Astrocyte of the cerebellum (primary cell): ENCODE measurements around the gene OXCT2.
"Not testable (repeated sequence)": the region's sequence is repeated elsewhere in the genome, so short reads cannot be mapped to it uniquely, and the experiment has no call there.

ENCODE experiments used
- DNase-seq: peaks from one replicate; pipeline ENCODE4 v3.0.0-alpha.2; 2011; ENCODE audit warnings: low read depth
- H3K4me3 ChIP-seq: 2 replicates; pipeline ENCODE4 v1.5.1; 2011; ENCODE audit warnings: mild to moderate bottlenecking, low read depth, low read length, moderate library complexity
- in situ Hi-C: cut with HindIII; loops from 2 replicates; pipeline ENCODE4 v1.10.0; 2017; ENCODE audit warnings: low sequenced_read_pairs
- TF ChIP-seq, protein P1 (sequence below): IDR thresholded peaks from 2 replicates; pipeline ENCODE4 v1.5.1; 2012; ENCODE audit warnings: low read length, low read depth, moderate library complexity, mild to moderate bottlenecking; ENCODE audit errors: missing control alignments

Gene OXCT2

DNA sequence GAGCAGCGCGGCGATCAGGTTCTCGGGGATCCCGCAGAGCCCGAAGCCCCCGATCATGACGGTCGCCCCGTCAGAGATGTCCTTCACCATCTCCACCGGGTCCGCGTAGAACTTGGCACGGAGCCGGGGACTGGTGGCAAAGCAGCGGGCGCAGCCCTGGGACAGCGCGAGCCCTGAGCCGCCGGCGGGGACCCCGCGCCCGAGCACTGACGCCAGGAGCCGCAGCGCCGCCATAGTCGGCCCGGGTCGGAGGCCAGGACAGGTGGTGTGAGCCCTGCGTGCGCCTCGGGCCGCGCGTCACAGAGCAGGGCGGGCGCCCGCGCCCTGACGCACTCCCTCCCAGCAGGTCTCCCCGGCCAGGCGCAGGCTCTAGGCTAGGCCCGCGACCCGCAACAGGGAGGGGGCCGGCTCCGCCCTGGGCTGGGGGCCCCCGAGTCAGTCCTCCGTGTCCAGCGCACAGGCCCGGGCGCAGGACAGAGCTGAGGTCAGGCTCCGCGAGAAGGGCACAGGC is at the start of gene OXCT2:
TSS of gene OXCT2 (minus strand) at position 327 of the 511 bp plus-strand sequence. CDS start at position 234, 93 bp downstream.
- DNase-seq, H3K4me3 ChIP-seq, in situ Hi-C loops: not testable (repeated sequence)

- in situ Hi-C loops = no loop called here
Observed at GRCh38 chr1:39819091-39819812, 48.1 kb upstream of the OXCT2 start.

DNA sequence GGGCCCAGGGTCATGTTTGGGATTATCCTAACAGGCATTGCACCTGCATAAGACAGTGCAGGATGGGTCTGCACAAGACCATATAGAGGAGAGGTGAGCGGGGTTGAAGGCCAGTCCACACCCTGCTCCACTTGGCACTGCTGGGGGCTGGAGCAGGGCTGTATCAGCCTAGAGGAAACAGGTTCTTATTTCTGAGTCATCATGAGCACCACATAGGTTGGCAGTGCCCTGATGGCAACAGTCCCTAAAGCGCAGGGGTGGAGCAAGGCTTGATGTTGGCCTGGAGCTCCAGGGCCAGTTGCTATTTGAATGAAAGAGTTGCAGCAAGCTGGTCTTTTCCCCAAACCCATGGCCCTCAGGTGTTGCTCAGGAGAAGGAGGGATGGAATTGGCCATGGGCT is 47.3 kb upstream of the OXCT2 start:
- TF ChIP-seq, protein P1, sequence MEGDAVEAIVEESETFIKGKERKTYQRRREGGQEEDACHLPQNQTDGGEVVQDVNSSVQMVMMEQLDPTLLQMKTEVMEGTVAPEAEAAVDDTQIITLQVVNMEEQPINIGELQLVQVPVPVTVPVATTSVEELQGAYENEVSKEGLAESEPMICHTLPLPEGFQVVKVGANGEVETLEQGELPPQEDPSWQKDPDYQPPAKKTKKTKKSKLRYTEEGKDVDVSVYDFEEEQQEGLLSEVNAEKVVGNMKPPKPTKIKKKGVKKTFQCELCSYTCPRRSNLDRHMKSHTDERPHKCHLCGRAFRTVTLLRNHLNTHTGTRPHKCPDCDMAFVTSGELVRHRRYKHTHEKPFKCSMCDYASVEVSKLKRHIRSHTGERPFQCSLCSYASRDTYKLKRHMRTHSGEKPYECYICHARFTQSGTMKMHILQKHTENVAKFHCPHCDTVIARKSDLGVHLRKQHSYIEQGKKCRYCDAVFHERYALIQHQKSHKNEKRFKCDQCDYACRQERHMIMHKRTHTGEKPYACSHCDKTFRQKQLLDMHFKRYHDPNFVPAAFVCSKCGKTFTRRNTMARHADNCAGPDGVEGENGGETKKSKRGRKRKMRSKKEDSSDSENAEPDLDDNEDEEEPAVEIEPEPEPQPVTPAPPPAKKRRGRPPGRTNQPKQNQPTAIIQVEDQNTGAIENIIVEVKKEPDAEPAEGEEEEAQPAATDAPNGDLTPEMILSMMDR = no peak
- in situ Hi-C loops = no loop called here
- no peak for DNase-seq
- no peak overlapping the region for H3K4me3 ChIP-seq

More at GRCh38 chr1:39819091-39819812, 48.1 kb upstream of the OXCT2 start:
- H3K4me3 ChIP-seq = no peak overlapping the region
- DNase-seq = no peak
- TF ChIP-seq, protein P1 = no peak

DNA sequence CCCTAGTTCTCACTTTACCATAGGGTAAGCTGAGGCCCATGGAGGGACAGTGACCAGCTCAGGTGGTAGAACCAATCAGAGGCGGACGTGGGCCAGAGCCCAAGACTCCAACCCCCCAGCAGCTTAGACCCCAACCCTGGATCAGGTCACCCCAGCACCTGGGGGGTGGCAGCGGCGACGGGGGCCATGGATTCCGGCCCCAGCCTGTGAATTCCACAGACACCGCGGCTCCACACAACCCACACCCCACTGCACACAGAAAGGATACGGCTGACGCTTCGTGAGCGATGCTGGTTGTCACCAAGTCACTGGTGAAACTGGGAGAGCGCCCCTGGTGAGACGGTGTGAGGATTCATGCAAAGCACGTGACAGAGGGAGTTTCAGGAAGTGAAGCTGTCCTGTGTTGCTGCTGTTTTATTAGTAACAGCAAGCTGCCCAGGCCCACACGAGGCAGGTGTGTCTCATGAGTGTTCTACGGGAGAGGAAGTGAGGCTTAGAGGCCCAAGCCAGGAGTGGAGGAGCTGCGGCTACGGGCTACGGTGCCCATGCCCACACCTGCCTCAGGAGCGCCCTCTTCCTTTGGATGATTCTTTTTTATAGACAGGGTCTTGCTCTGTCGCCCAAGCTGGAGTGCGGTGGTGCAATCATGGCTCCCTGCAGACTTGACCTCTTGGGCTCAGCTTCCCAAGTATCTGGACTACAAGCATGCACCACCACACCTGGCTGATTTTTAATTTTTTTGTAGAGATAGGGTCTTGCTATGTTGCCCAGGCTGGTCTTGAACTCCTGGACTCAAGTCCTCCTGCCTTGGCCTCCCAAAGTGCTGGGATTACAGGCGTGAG is 46.2 kb upstream of the OXCT2 start:
- DNase-seq, H3K4me3 ChIP-seq, in situ Hi-C loops: not testable (repeated sequence)

DNA sequence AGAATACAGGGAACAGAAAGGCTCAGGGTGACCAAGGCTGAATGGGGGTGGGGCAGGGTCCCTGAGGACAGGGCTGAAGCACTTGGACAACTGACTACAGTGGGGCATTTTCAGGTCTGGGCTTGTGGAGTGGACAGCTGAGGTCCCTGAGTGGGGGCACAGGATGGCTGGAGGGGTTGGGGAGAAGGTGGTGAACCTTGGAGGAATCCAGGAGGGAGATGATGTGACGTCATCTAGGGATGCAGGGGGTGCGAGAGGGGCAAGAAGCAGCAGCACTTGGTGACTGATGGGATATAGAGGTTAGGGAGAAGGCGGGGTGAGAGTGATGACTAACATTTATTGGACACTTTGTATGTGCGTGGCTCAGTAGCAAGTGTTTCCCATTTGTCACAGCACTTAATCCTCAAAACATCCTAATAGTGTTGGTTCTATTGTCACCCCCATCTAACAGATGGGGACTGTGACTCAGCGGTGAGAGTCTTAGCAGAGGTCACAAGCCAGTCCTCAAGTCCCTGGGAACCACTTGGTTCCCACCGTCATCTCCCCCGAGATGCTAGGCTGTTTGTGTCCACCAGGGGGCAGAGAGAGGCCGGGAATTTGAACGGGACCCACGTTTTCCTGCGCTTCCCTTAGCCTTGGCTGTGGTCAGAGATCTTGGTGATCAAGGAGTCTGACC is 45.4 kb upstream of the OXCT2 start:
- in situ Hi-C loops = no loop called here
- peak; percentile 37 for DNase-seq
- TF ChIP-seq, protein P1 = peak; percentile 82
- no peak overlapping the region for H3K4me3 ChIP-seq

GRCh38 chr1:39812913-39813312 is 41.8 kb upstream of the OXCT2 start:
- in situ Hi-C loops = no loop called here
- DNase-seq = no peak
- H3K4me3 ChIP-seq = no peak overlapping the region
- TF ChIP-seq, protein P1 = no peak

DNA sequence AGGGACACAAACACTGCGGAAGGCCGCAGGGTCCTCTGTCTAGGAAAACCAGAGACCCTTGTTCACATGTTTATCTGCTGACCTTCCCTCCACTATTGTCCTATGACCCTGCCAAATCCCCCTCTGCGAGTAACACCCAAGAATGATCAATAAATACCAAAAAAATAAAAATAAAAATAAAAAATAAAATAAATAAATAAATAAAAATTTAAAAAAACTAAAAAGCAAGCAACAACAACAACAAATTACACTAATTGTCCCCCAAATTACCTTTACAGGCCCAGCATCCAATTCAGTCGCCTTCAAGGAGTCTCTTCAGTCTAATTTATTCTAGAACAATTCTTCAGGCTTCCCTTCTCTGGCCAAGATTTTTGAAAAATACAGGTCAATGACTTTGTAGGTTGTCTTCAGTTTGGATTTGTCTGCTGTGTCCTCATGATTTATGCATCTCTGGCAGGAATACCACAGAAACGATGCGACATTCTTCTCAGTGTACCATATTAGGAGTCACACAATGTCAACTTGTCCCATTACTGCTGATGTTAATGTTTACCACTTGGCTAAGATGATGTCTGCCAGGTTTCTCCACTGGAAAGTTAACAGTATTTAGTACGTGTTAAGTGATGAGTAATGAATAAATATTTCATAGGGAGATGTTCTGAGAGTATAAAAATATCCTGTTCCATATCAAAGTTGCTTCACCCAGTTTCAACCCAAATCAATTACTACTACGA is 37.8 kb upstream of the OXCT2 start:
- TF ChIP-seq, protein P1 = no peak
- H3K4me3 ChIP-seq = no peak overlapping the region
- no peak for DNase-seq
- in situ Hi-C loops = loop anchor here (10.0 kb wide), 1 partner anchor 74 kb away; the partner anchor contains the start of gene PPIE
